ENCODE results near the gene COX6B2.

- no peak for TF ChIP-seq CTCF (IDR thresholded peaks at IDR 0.05)
- no peak for TF ChIP-seq MAX (IDR thresholded peaks at IDR 0.05; ENCODE audit: low read depth)
- no peak for TF ChIP-seq POLR2AphosphoS5 (IDR thresholded peaks at IDR 0.05; ENCODE audit: low read depth, low read length)
- TF ChIP-seq GABPA (IDR thresholded peaks at IDR 0.05; ENCODE audit: low read depth), result no peak
- no peak for TF ChIP-seq JUND (IDR thresholded peaks at IDR 0.05)
- no peak for TF ChIP-seq REST (IDR thresholded peaks at IDR 0.05; ENCODE audit: low read depth, low read length)
- no peak for TF ChIP-seq EP300 (IDR thresholded peaks at IDR 0.05; ENCODE audit: borderline replicate concordance in 1 of 2, low read depth in 1 of 2, low read length in 1 of 2)
- TF ChIP-seq SIN3A (IDR thresholded peaks at IDR 0.05; ENCODE audit: borderline replicate concordance, low read depth, low read length), result no peak
- TF ChIP-seq MXI1 (IDR thresholded peaks at IDR 0.05; ENCODE audit: low read depth, low read length), result no peak
- TF ChIP-seq RAD21 (IDR thresholded peaks at IDR 0.05; ENCODE audit: low read length), result no peak
- TF ChIP-seq USF2 (IDR thresholded peaks at IDR 0.05; ENCODE audit: borderline replicate concordance, low read depth, low read length), result no peak
- no peak for TF ChIP-seq ZBTB33 (IDR thresholded peaks at IDR 0.05; ENCODE audit: borderline replicate concordance, low read depth)
These were observed 43.8 kb upstream of the COX6B2 start for GRCh38 chr19:55398200-55398925.
